ENCODE measurements around the gene DAB2IP. TPM values are rescaled to one million over a fixed set of nuclear protein-coding genes. Genes with fewer than 3 reads are reported as not detected.

The DAB2IP gene
- total and polyA plus RNA-seq, 2 of the 4 experiments (the other 2 are of a cell fraction): 5.6 to 17.2 TPM

- Histone ChIP-seq H2AK9ac (replicated peaks; ENCODE audit: low read depth, low read length, poor library complexity) (no peak overlapping the region), H3K18ac (ENCODE audit: low read depth, low read length) (no peak overlapping the region), H3K4me3 (ENCODE audit: insufficient read depth, low read depth, low read length) (no peak overlapping the region), H3K14ac (replicated peaks; ENCODE audit: low read depth, low read length) (no peak overlapping the region), H2AFZ (replicated peaks; ENCODE audit: low read length, poor library complexity) (no peak overlapping the region), H4K91ac (ENCODE audit: insufficient read depth, low read depth, low read length) (no peak overlapping the region), H3K4me1 (ENCODE audit: control insufficient read depth, insufficient read depth, low read length) (peaks cover 3% of the 10 kb centered on the region; the same call in 1 of the 2 replicates), H4K20me1 (ENCODE audit: insufficient read depth, low read length) (peaks cover 10% of the 10 kb centered on the region; the same call in 1 of the 2 replicates), H2BK20ac (ENCODE audit: low read depth, low read length) (no peak overlapping the region), H2BK15ac (ENCODE audit: low read depth, low read length) (no peak overlapping the region), H3K9ac (ENCODE audit: low read depth, low read length) (no peak overlapping the region), H2BK5ac (ENCODE audit: low read depth, low read length, poor library complexity, severe bottlenecking) (no peak overlapping the region), H2BK120ac (ENCODE audit: low read depth, low read length) (no peak overlapping the region), H4K8ac (ENCODE audit: low read depth in 2 of 2, low read length in 2 of 2) (no peak overlapping the region), H3K79me1 (ENCODE audit: low read depth in 1 of 2, low read length in 2 of 2) (no peaks in the 10 kb centered on the region), H3K27ac (ENCODE audit: insufficient read depth, low read length) (no peak overlapping the region), H3K9me3 (ENCODE audit: control insufficient read depth, insufficient read depth, low read length) (no peaks in the 10 kb centered on the region), H3K4ac (ENCODE audit: low read depth, low read length) (no peak overlapping the region), H3K56ac (ENCODE audit: extremely low read depth, insufficient read depth, low read length) (no peak overlapping the region), H3K23ac (ENCODE audit: low read depth, low read length) (no peak overlapping the region), H3K9me1 (ENCODE audit: insufficient read depth, low read length) (no peaks in the 10 kb centered on the region; the same call in 1 of the 2 replicates), H3K4me2 (ENCODE audit: low read depth, low read length) (no peak overlapping the region), H3K27me3 (ENCODE audit: control insufficient read depth, insufficient read depth, low read length) (no peaks in the 10 kb centered on the region), H3K36me3 (ENCODE audit: control insufficient read depth, insufficient read depth, low read length) (peaks cover 3% of the 10 kb centered on the region; the same call in 1 of the 2 replicates), H4K5ac (ENCODE audit: low read depth, low read length) (no peak overlapping the region), H2AK5ac (ENCODE audit: low read depth, low read length) (no peak overlapping the region)
- TF ChIP-seq, protein P1, sequence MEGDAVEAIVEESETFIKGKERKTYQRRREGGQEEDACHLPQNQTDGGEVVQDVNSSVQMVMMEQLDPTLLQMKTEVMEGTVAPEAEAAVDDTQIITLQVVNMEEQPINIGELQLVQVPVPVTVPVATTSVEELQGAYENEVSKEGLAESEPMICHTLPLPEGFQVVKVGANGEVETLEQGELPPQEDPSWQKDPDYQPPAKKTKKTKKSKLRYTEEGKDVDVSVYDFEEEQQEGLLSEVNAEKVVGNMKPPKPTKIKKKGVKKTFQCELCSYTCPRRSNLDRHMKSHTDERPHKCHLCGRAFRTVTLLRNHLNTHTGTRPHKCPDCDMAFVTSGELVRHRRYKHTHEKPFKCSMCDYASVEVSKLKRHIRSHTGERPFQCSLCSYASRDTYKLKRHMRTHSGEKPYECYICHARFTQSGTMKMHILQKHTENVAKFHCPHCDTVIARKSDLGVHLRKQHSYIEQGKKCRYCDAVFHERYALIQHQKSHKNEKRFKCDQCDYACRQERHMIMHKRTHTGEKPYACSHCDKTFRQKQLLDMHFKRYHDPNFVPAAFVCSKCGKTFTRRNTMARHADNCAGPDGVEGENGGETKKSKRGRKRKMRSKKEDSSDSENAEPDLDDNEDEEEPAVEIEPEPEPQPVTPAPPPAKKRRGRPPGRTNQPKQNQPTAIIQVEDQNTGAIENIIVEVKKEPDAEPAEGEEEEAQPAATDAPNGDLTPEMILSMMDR (conservative IDR thresholded peaks at IDR 0.05; ENCODE audit: low read depth, low read length): no peak
- no peak for TF ChIP-seq BHLHE40 (IDR thresholded peaks at IDR 0.05; ENCODE audit: low read depth, low read length)
- no peak for TF ChIP-seq MXI1 (IDR thresholded peaks at IDR 0.05; ENCODE audit: borderline replicate concordance, low read depth, low read length)
- no peak for TF ChIP-seq RFX5 (IDR thresholded peaks at IDR 0.05; ENCODE audit: low read depth, low read length)
- TF ChIP-seq, protein P2, sequence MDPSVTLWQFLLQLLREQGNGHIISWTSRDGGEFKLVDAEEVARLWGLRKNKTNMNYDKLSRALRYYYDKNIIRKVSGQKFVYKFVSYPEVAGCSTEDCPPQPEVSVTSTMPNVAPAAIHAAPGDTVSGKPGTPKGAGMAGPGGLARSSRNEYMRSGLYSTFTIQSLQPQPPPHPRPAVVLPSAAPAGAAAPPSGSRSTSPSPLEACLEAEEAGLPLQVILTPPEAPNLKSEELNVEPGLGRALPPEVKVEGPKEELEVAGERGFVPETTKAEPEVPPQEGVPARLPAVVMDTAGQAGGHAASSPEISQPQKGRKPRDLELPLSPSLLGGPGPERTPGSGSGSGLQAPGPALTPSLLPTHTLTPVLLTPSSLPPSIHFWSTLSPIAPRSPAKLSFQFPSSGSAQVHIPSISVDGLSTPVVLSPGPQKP (IDR thresholded peaks at IDR 0.05; ENCODE audit: borderline replicate concordance, low read depth, low read length): no peak
- TF ChIP-seq FOS (IDR thresholded peaks at IDR 0.05; ENCODE audit: low read depth, low read length): no peak
- no peak for TF ChIP-seq RAD21 (IDR thresholded peaks at IDR 0.05; ENCODE audit: low read length)
- no peak for ATAC-seq (ENCODE audit: low read depth)
- no peak for DNase-seq
- CTCF ChIA-PET: no interaction called here
- intact Hi-C loops (cut with micrococcal nuclease) (no loop called here), dilution Hi-C loops (cut with HindIII; ENCODE audit: low sequenced_read_pairs, unreplicated experiment) (no loop called here), in situ Hi-C loops (cut with MboI; ENCODE audit: low sequenced_read_pairs) (no loop called here)
- no CpG with 5 or more reads among the region's 5 CpGs for WGBS, 2 experiments (ENCODE audit: extremely low coverage in 2 of 2, insufficient read length in 1 of 2)
- no TSS peak for BruUV-seq (replicated peaks)
- POLR2A ChIA-PET (ENCODE audit: unreplicated experiment): no interaction called here
Observed at GRCh38 chr9:121661328-121661727, 9.9 kb downstream of the DAB2IP start.
